Muscle layer of duodenum (tissue), 2 donors: Measurements from ENCODE around the gene SNTG2.

Experiments
- H3K27ac ChIP-seq: one replicate; pipeline ENCODE4 v1.7.0; 2013; ENCODE audit warnings: mild to moderate bottlenecking, low read length
- H3K27me3 ChIP-seq: one replicate; pipeline ENCODE4 v1.7.0; 2013; ENCODE audit warnings: low read depth, mild to moderate bottlenecking, control low read depth, low read length
- H3K36me3 ChIP-seq, 2 donors: one replicate each; pipeline ENCODE4 v1.7.0; 2013; ENCODE audit warnings: low read length in 2 of 2, control low read depth in 1 of 2, mild to moderate bottlenecking in 1 of 2; ENCODE audit not compliant: insufficient read depth in 2 of 2, control insufficient read depth in 1 of 2
- H3K4me1 ChIP-seq, 2 donors: one replicate each; pipeline ENCODE4 v1.7.0; 2013; ENCODE audit warnings: low read length in 2 of 2, mild to moderate bottlenecking in 2 of 2, control low read depth in 1 of 2, moderate library complexity in 1 of 2; ENCODE audit not compliant: insufficient read depth in 2 of 2, control insufficient read depth in 1 of 2
- H3K4me3 ChIP-seq, 2 donors: one replicate each; pipeline ENCODE4 v1.7.0; 2013; ENCODE audit warnings: low read length in 2 of 2, low read depth in 1 of 2, mild to moderate bottlenecking in 1 of 2
- H3K9me3 ChIP-seq, 2 donors: one replicate each; pipeline ENCODE4 v1.7.0; 2013; ENCODE audit warnings: low read length in 2 of 2, control low read depth in 1 of 2, mild to moderate bottlenecking in 1 of 2; ENCODE audit not compliant: control insufficient read depth in 1 of 2
- donor health status: healthy.

The SNTG2 gene

DNA sequence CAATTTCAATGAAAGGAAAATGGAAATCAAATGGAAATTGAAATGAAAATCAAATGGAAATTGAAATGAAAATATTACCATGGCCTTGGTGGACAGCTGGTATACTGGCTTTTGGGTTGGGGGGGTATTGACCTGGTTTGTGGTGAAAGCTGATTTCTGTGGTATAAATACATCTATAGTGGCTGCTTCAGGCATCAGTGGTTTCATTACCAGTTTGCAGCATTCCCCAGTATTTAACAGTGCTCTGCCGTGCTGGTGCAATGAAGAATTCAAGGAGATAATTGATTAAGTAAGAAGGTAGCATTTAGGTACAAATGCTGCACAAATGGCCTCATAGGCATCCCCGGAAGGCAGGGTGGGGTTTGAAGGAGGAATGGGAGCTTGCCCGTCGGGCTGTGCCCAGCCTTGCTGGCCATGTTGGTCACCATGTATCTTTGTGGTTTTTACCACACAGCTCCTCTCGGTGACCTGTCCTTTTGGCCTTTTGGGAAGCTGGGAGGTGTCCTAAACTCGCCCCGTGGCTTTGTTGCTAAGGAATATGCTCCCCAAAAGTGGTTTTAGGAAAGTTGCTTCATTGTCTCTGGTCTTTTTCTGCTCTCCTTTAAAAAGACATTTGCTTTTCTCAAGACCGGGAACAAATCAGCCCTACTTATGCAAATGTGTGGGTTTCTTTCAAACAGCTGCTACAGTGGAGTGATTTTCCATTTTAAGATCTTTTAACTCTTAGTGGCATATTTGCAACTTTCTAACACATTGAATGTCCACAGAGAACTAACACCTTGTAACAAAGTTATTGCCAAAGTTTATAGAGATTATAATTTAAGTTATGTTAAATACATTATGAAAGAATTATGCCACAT, 28.6 kb downstream of the SNTG2 start:
- no peaks in the 10 kb centered on the region for H3K4me1 ChIP-seq
- no peaks in the 10 kb centered on the region for H3K9me3 ChIP-seq
- H3K27ac ChIP-seq, result no peak overlapping the region
- H3K36me3 ChIP-seq, result no peaks in the 10 kb centered on the region
- no peaks in the 10 kb centered on the region for H3K27me3 ChIP-seq
- no peak overlapping the region for H3K4me3 ChIP-seq

DNA sequence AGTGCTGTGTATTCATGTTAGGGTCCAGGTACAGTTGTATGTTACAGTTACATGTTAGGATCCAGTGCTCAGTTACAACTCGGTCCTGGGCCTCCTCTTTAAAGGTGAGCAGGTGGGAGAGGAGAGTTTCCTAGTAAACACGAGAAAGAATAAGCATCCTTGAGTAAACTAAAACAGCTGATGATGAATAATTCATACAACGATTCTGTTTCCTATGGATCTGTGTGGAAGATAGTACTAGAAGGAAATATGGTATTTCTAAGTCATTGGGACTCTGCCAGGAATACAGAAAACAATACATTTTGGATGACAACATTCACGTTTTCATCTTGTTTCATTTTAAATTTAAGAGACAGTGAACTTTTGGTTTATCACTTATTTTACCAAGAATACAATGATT, 29.5 kb downstream of the SNTG2 start:
- no peaks in the 10 kb centered on the region for H3K9me3 ChIP-seq
- no peak overlapping the region for H3K4me3 ChIP-seq
- no peaks in the 10 kb centered on the region for H3K36me3 ChIP-seq
- no peaks in the 10 kb centered on the region for H3K27me3 ChIP-seq
- H3K4me1 ChIP-seq, result no peaks in the 10 kb centered on the region
- no peak overlapping the region for H3K27ac ChIP-seq

DNA sequence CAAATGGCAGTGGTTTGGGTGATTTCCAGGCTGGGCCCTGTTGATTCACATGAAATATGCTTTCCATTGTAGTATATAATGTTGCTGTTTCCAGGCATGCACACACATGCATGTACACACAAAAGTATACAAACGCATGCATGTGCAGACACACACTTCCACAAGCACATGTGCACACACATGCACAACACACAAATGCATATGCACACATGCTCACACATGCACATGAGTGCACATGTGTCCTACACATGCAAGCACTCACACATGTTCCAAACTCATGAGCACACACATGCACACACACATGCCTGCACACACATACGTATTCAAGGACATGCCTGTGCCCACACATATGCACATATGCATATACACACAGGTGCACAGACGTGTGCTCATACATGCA, 30.6 kb downstream of the SNTG2 start:
- Histone ChIP-seq H3K27ac (no peak overlapping the region), H3K36me3 (no peaks in the 10 kb centered on the region), H3K27me3 (no peaks in the 10 kb centered on the region), H3K9me3 (no peaks in the 10 kb centered on the region), H3K4me3 (no peak overlapping the region), H3K4me1 (no peaks in the 10 kb centered on the region)

DNA sequence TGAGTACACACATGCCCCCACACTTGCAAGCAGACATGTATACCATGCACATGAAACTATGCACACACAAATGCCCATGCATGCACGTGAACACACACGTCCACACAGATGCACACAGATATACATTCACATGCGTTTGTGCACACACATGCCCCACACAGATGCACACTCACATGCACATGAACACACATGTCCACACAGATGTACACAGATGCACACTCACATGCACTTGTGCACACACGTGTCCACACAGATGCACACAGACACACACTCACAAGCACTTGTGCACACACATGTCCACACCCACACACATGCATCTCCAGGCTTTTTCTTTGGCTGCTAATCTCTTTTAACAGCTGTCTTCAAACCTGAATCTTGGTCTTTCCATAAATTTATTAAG, 31.1 kb downstream of the SNTG2 start:
- Histone ChIP-seq H3K9me3 (no peaks in the 10 kb centered on the region), H3K4me1 (no peaks in the 10 kb centered on the region), H3K4me3 (no peak overlapping the region), H3K36me3 (no peaks in the 10 kb centered on the region), H3K27ac (no peak overlapping the region), H3K27me3 (no peaks in the 10 kb centered on the region)

DNA sequence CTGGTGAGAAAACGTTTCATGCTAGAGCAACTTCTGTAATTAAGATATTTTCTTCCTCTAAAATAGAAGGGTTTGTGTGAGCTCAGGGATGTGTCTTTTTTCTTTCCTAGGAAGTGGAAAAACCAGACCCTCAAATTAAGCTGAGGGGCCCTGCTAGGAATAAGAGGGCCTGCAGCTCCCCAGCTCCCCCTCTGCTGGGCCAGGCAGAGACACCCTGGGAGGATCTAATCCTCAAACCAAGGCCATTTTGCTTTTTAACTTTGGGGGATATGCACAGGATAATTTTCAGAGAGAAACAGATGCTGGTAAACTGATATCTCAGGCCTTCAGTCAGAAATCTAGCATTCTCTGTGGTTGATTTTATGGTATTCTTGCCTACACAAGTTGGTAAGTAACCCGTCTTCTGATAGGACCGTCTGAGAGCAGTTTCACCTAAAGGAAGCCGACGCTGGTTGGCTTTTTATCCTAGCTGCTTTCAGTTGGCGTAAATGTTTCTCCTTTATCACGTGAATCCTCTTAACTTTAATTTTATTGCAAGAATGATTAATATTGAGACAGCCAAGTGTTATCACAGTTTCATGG, 34.8 kb downstream of the SNTG2 start:
- H3K36me3 ChIP-seq, result no peaks in the 10 kb centered on the region
- H3K27me3 ChIP-seq, result no peaks in the 10 kb centered on the region
- H3K9me3 ChIP-seq, result no peaks in the 10 kb centered on the region
- H3K27ac ChIP-seq, result no peak overlapping the region
- H3K4me1 ChIP-seq, result no peaks in the 10 kb centered on the region
- no peak overlapping the region for H3K4me3 ChIP-seq

DNA sequence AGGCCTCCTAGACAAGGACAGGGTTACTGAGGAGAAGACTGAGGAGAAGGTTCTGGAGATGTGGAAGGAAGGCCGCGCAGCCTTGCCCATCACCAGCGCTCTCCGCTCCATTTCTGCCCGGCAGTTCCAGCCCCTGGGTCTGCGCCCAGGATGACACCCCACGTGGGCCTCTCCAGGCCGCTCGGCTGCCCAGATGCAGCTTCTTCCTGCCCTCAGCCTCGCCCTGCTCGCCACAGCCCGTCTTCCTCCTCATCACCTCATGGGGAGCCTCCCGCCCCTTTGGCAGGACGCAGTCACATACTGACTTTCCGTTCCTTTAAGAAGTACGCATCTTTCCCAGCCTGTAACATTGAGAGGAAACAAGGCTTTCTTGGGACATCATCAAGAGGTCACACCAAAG, 37.1 kb downstream of the SNTG2 start:
- no peaks in the 10 kb centered on the region for H3K27me3 ChIP-seq
- H3K9me3 ChIP-seq, result no peaks in the 10 kb centered on the region
- no peak overlapping the region for H3K4me3 ChIP-seq
- no peaks in the 10 kb centered on the region for H3K36me3 ChIP-seq
- H3K27ac ChIP-seq, result no peak overlapping the region
- H3K4me1 ChIP-seq, result no peaks in the 10 kb centered on the region

DNA sequence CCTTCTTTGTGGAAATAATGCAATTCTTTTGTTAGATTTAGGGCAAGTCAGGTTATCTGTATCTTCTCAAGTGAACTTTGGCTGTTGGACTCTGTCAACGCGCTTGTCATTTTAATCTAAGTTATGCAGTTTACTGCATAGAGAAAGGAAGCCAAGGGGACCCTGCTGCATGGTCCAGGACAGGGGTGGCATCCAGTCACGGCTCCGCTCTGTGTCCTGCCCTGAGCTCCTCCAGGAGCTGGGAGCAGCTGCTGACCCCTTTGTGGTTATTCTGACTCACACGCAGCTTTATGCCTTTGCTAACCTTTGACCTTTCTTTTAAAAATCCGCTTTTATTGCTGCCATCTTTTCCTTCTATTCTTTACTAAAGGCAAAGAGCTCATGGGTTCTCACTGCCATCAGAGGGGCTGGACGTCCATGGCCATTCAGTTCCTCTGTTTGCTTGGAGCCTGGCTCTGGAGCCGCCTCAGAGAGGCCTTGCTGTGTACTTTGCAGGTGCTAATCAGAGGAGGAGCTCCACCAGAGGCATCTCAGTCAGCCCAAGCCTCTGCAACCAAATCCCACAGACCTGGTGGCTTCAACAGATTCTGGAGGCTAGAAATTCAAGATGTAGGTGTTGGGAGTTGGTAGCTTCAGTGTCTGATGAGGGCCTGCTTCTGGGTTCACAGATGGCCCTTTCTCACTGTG, 39.3 kb downstream of the SNTG2 start:
- Histone ChIP-seq H3K9me3 (no peaks in the 10 kb centered on the region), H3K4me1 (no peaks in the 10 kb centered on the region), H3K27me3 (no peaks in the 10 kb centered on the region), H3K4me3 (no peak overlapping the region), H3K36me3 (no peaks in the 10 kb centered on the region), H3K27ac (no peak overlapping the region)

DNA sequence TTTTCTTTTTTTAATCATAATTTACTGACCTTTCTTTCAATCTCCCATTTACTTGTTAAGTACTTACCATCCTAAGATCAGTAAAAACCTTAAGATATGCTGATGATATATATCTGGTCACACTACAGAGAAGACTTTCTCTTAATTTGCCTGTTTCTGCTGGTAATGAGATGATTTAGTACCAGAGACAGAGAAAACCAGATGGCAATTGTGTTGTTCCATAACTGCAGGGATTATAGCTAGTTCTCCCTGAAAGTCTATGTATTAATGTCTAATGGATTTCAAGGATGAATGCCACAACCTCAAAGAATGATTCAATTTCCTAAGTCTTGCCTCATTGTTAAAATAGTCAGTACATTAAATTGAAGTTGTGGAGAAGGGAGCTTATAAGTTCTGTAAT, 40.3 kb downstream of the SNTG2 start:
- Histone ChIP-seq H3K36me3 (no peaks in the 10 kb centered on the region), H3K9me3 (no peaks in the 10 kb centered on the region), H3K27ac (no peak overlapping the region)

DNA sequence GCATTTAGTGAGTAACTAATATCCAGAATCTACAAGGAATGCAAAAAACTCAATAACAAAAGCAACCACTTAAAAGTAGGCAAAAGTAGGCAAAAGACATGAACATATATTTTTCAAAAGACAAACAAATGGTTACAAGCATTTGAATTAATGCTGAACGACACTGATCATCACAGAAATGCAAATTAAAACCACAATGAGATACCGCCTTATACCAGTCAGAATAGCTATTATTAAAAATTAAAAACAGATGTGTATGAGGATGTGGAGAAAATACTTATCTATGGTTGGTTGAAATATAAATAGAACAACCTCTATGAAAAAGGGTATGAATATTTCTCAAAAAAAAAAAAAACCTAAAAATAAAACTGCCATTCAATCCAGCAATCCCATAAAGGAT, 51.7 kb downstream of the SNTG2 start:
- no peak overlapping the region for H3K4me3 ChIP-seq
- no peaks in the 10 kb centered on the region for H3K36me3 ChIP-seq
- H3K9me3 ChIP-seq, result peaks cover 0 to 8% of the 10 kb centered on the region in 2 donors
- H3K4me1 ChIP-seq, result no peaks in the 10 kb centered on the region
- H3K27ac ChIP-seq, result no peak overlapping the region
- no peaks in the 10 kb centered on the region for H3K27me3 ChIP-seq

More for the DNA sequence above, 40.3 kb downstream of the SNTG2 start:
- no peaks in the 10 kb centered on the region for H3K4me1 ChIP-seq
- H3K27me3 ChIP-seq, result no peaks in the 10 kb centered on the region
- no peak overlapping the region for H3K4me3 ChIP-seq

DNA sequence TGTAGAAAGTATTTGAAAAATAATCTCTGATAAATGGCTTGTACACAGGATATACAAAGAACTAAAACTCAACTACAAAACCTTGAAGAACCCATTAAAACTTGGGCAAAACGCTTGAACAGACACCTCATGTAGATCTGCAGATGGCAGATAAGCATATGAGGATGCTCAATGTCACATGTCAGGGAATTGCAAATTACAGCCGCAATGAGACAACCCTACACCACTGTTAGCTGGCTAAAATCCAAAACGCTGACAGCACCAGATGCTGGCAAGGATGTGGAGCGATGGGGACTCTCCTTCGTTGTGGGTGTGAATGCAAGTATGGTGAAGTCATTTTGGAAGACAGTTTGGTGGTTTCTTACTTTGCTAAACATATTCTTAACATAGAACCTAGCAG, 53.7 kb downstream of the SNTG2 start:
- H3K27ac ChIP-seq, result no peak overlapping the region
- H3K4me3 ChIP-seq, result no peak overlapping the region
- no peaks in the 10 kb centered on the region for H3K27me3 ChIP-seq
- H3K36me3 ChIP-seq, result no peaks in the 10 kb centered on the region
- no peaks in the 10 kb centered on the region for H3K4me1 ChIP-seq
- H3K9me3 ChIP-seq, result no peaks in the 10 kb centered on the region

DNA sequence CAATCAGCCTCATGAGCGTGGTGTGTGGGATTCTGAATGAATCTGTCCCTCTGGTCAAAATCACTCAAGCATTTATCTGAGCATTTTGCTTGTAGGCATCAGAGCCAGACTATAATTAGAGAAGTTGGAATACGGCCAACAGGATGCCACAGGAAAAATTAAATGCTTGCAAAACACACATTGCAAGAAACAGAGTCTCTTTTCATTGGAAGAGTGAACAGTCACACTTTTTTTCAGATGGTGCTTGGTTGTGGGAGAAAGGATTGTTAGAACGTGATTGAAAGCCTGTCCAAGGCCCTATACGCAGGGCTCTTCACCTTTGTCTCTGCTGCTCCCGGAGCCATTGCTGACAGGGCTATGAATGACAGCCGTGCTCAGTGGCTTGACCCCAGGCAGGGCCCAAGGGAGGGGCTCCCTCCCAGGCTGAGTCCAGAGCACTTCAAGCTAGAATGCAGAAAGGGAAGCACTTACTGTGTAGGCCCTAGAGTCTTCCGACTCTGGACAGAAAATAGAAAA, 59.8 kb downstream of the SNTG2 start:
- H3K4me3 ChIP-seq, result no peak overlapping the region
- H3K4me1 ChIP-seq, result no peaks in the 10 kb centered on the region
- no peak overlapping the region for H3K27ac ChIP-seq

More for the DNA sequence above, 59.8 kb downstream of the SNTG2 start:
- Histone ChIP-seq H3K36me3 (no peaks in the 10 kb centered on the region), H3K27me3 (no peaks in the 10 kb centered on the region), H3K9me3 (no peaks in the 10 kb centered on the region)
